OCI-LY3 (cell line): Measurements from ENCODE around the gene CAB39.

ENCODE experiments used
- EZH2phosphoT487 ChIP-seq: fragments of 200-600 bp; shearing (Covaris generic); IDR thresholded peaks from 2 replicates; pipeline ENCODE4 v1.6.1; 2018; ENCODE audit warnings: antibody characterized with exemption, mixed run types, low read depth
- TF ChIP-seq, protein P1 (sequence below): fragments of 200-600, 300-600 bp; sonication (generic); IDR thresholded peaks from 2 replicates; pipeline ENCODE4 v1.5.1; 2014; ENCODE audit warnings: antibody characterized with exemption, low read length, low read depth

DNA sequence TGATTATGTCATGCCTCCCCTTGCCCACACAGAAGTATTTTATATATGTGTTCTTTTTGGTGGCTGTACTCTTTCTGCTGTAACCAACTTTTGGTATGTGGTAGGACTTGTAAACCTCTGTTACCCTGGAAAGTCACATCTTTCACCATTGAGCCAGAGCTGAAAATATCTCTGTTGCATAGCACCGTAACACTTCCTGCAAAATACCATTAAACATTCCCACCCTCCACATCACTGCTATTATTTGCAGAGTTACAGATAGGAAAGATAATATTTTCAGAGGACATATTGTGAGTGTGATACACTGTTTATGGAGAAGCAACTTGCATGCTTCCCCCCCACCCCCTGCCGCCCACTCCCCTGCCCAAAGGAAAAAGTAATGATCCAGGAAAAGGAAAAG, 44.8 kb downstream of the CAB39 start:
- TF ChIP-seq EZH2phosphoT487 = no peak
- TF ChIP-seq, protein P1, sequence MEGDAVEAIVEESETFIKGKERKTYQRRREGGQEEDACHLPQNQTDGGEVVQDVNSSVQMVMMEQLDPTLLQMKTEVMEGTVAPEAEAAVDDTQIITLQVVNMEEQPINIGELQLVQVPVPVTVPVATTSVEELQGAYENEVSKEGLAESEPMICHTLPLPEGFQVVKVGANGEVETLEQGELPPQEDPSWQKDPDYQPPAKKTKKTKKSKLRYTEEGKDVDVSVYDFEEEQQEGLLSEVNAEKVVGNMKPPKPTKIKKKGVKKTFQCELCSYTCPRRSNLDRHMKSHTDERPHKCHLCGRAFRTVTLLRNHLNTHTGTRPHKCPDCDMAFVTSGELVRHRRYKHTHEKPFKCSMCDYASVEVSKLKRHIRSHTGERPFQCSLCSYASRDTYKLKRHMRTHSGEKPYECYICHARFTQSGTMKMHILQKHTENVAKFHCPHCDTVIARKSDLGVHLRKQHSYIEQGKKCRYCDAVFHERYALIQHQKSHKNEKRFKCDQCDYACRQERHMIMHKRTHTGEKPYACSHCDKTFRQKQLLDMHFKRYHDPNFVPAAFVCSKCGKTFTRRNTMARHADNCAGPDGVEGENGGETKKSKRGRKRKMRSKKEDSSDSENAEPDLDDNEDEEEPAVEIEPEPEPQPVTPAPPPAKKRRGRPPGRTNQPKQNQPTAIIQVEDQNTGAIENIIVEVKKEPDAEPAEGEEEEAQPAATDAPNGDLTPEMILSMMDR = no peak
